Neural cell (in vitro differentiated cells): ENCODE data around the gene WDR70.

Source experiments
- CTCF ChIP-seq: fragments of 450-650 bp; IDR thresholded peaks from 2 replicates; pipeline ENCODE4 v1.5.1; 2014; ENCODE audit warnings: antibody characterized with exemption, mild to moderate bottlenecking, moderate library complexity; ENCODE audit not compliant: poor library complexity, severe bottlenecking
- MXI1 ChIP-seq: fragments of 450-650 bp; conservative IDR thresholded peaks from 2 replicates; pipeline ENCODE4 v1.6.1; 2014; ENCODE audit warnings: antibody characterized with exemption, mild to moderate bottlenecking; ENCODE audit not compliant: poor library complexity, severe bottlenecking

- no peak for TF ChIP-seq MXI1
- TF ChIP-seq CTCF = no peak
Measured at GRCh38 chr5:37496902-37497445, 117.9 kb downstream of the WDR70 start.
